ENCODE results near the gene MED12L. TPM values are rescaled to one million over a fixed set of nuclear protein-coding genes. Genes with fewer than 3 reads are reported as not detected.

The MED12L gene
- total and polyA plus RNA-seq, 10 of the 15 experiments (the other 5 are each of a cell fraction or from before 2014, with no cell fraction given): 0.01 to 0.06 (median 0.03) TPM; not detected in 2

GRCh38 chr3:151362751-151363174 is 277.3 kb downstream of the MED12L start:
- Histone ChIP-seq H3K79me2 (ENCODE audit: control insufficient read depth, insufficient read depth, low read length) (no peaks in the 10 kb centered on the region), H3K4me2 (ENCODE audit: control insufficient read depth, insufficient read depth) (no peak overlapping the region), H3K4me1 (ENCODE audit: control insufficient read depth, insufficient read depth, low read length) (no peaks in the 10 kb centered on the region), H2AFZ (ENCODE audit: control insufficient read depth, low read depth, low read length) (no peak overlapping the region), H3K4me3 (no peak overlapping the region), H3K9me3 (replicated peaks; ENCODE audit: control insufficient read depth, insufficient read depth, low read length) (no peaks in the 10 kb centered on the region), H3K27ac (ENCODE audit: control insufficient read depth, insufficient read depth) (no peak overlapping the region), H3K9ac (ENCODE audit: control insufficient read depth, insufficient read depth, low read length) (no peak overlapping the region), H4K20me1 (ENCODE audit: control insufficient read depth, insufficient read depth) (no peaks in the 10 kb centered on the region), H3K36me3 (ENCODE audit: control insufficient read depth in 2 of 2, insufficient read depth in 2 of 2, low read length in 1 of 2) (no peaks in the 10 kb centered on the region), H3K27me3 (replicated peaks in 1 of 2; ENCODE audit: control insufficient read depth in 2 of 2, insufficient read depth in 2 of 2, low read length in 1 of 2) (no peaks in the 10 kb centered on the region; a peak in 1 of 4 replicates)
- no peak for DNase-seq (ENCODE audit: low read depth, low spot score)
- 48% methylated on average over 3 of the region's 3 CpGs for WGBS (ENCODE audit: insufficient coverage, insufficient replicate concordance, low lambda C conversion rate, missing lambda C conversion rate)
- ATAC-seq: no peak
- ChIA-PET CTCF (interaction anchor here (1.4 to 1.7 kb wide), 2 partner anchors 15 to 17 kb away, joined by 4 to 5 read pairs; no protein-coding TSS in a partner anchor), SMC1A (ENCODE audit: uncharacterized antibody, unreplicated experiment) (interaction anchor here (1.3 to 2.4 kb wide), 3 partner anchors 8 to 25 kb away, joined by 3 to 7 read pairs (median 6); no protein-coding TSS in a partner anchor), POLR2A (interaction anchor here (0.6 kb wide), 1 partner anchor 237 kb away, joined by 3 read pairs; no protein-coding TSS in a partner anchor), RAD21 (ENCODE audit: unreplicated experiment) (interaction anchor here (0.8 kb wide), 1 partner anchor 9 kb away, joined by 3 read pairs; no protein-coding TSS in a partner anchor)
- TF ChIP-seq REST (IDR thresholded peaks at IDR 0.05; ENCODE audit: low read depth, low read length) (no peak), POLR2AphosphoS5 (IDR thresholded peaks at IDR 0.05; ENCODE audit: low read length) (no peak), RFX5 (IDR thresholded peaks at IDR 0.05; ENCODE audit: low read depth, low read length) (no peak), TCF3 (IDR thresholded peaks at IDR 0.05; ENCODE audit: borderline replicate concordance, insufficient read depth, low read depth, low read length) (no peak), RUNX3 (IDR thresholded peaks at IDR 0.05; ENCODE audit: low read length) (no peak), PML (IDR thresholded peaks at IDR 0.05; ENCODE audit: low read length) (no peak), CBX5 (IDR thresholded peaks at IDR 0.05; ENCODE audit: low read depth) (no peak), SMAD1 (IDR thresholded peaks at IDR 0.05; ENCODE audit: low read depth, partially characterized antibody) (no peak), USF1 (IDR thresholded peaks at IDR 0.05; ENCODE audit: borderline replicate concordance, extremely low read length, insufficient read depth, low read depth, low read length) (no peak), CREB1 (IDR thresholded peaks at IDR 0.05; ENCODE audit: low read depth) (no peak), ZNF207 (IDR thresholded peaks at IDR 0.05; ENCODE audit: borderline replicate concordance) (no peak), ETV6 (conservative IDR thresholded peaks at IDR 0.05 in 1 of 2, IDR thresholded peaks at IDR 0.05 in 1 of 2; ENCODE audit: borderline replicate concordance in 1 of 2, low read depth in 1 of 2) (no peak)
- BruUV-seq (replicated peaks): no TSS peak
- intact Hi-C loops (cut with micrococcal nuclease; ENCODE audit: unreplicated experiment): no loop called here
- no peak for FAIRE-seq
- in situ Hi-C loops (cut with MboI): no loop called here

Data from GM12878 (cell line).